B cell (primary cell): ENCODE measurements around the gene POLR3GL. TPM values are rescaled to one million over a fixed set of nuclear protein-coding genes. Genes with fewer than 3 reads are reported as not detected.

ENCODE experiments used
- ATAC-seq: fragments of 200-7000 bp; cut with Tn5 transposase; one replicate; pipeline ENCODE4 v1.10.0; 2021; ENCODE audit warnings: low read depth, mild to moderate bottlenecking, moderate number of reproducible peaks, moderate library complexity
- CTCF ChIA-PET: fragments of 350-600 bp; sonication (Branson Sonifier 250); formaldehyde crosslinking; loops from one replicate; lab custom pipeline; 2021; ENCODE audit warnings: antibody characterized with exemption, inconsistent platforms; lab: Charles Lee
- POLR2A ChIA-PET: fragments of 350-600 bp; sonication (Branson Sonifier 250); formaldehyde crosslinking; loops from one replicate; lab custom pipeline; 2021; ENCODE audit warnings: antibody characterized with exemption; lab: Charles Lee
- DNase-seq: peaks from one replicate; pipeline ENCODE4 v3.0.0; 2013
- H2AFZ ChIP-seq: 2 replicates; pipeline ENCODE4 v1.6.1; 2012; ENCODE audit warnings: mild to moderate bottlenecking, low read depth, low read length; ENCODE audit not compliant: insufficient read depth, poor library complexity, severe bottlenecking
- H3K27ac ChIP-seq, 2 donors: 1 replicate in 1 of 2; 2 replicates in 1 of 2; pipeline ENCODE4 v1.5.1; 2012 to 2013; ENCODE audit warnings: low read length in 2 of 2, mild to moderate bottlenecking in 2 of 2, moderate library complexity in 1 of 2
- H3K27me3 ChIP-seq, 4 experiments: fragments of 200-600 bp in 1 of 4; sonication (generic) in 1 of 4; replicated peaks in 1 of 4; 1 replicate in 2 of 4; 2 replicates in 2 of 4; pipeline versions ENCODE4 v1.6.1 to v1.7.0; 2013 to 2016; ENCODE audit warnings: low read length in 3 of 4, mild to moderate bottlenecking in 2 of 4, mixed read lengths in 1 of 4, moderate library complexity in 1 of 4; ENCODE audit not compliant: insufficient read depth in 4 of 4, control insufficient read depth in 3 of 4; ENCODE audit errors: control extremely low read depth in 1 of 4
- H3K36me3 ChIP-seq, 2 experiments: replicated peaks in 1 of 2; 1 replicate in 1 of 2; 2 replicates in 1 of 2; pipeline versions ENCODE4 v1.6.1 to v1.7.1; 2013; ENCODE audit warnings: low read length in 1 of 2; ENCODE audit not compliant: insufficient read depth in 2 of 2, control insufficient read depth in 1 of 2; ENCODE audit errors: control extremely low read depth in 1 of 2, extremely low read depth in 1 of 2
- H3K4me1 ChIP-seq, 2 donors: fragments of 200-600 bp in 1 of 2; sonication (generic) in 1 of 2; 1 replicate in 1 of 2; 2 replicates in 1 of 2; pipeline versions ENCODE4 v1.5.1 to v1.6.1; 2013 to 2017; ENCODE audit warnings: low read length in 2 of 2; ENCODE audit not compliant: control insufficient read depth in 2 of 2, insufficient read depth in 2 of 2
- H3K4me2 ChIP-seq: replicated peaks from 2 replicates; pipeline ENCODE3; 2012; ENCODE audit warnings: mild to moderate bottlenecking, low read depth, low read length; ENCODE audit not compliant: poor library complexity, severe bottlenecking
- H3K4me3 ChIP-seq, 5 experiments: fragments of 200-600 bp in 1 of 5; sonication (generic) in 1 of 5; 1 replicate in 3 of 5; 2 replicates in 2 of 5; pipeline versions ENCODE4 v1.5.1 to v1.7.0; 2011 to 2016; ENCODE audit warnings: low read length in 4 of 5, mild to moderate bottlenecking in 4 of 5, low read depth in 2 of 5, control low read depth in 1 of 5, moderate library complexity in 1 of 5; ENCODE audit not compliant: insufficient read depth in 1 of 5; ENCODE audit errors: control extremely low read depth in 1 of 5, extremely low read depth in 1 of 5
- H3K79me2 ChIP-seq: fragments of 200-600 bp; sonication (generic); one replicate; pipeline ENCODE4 v1.6.0; 2016; ENCODE audit warnings: low read length; ENCODE audit not compliant: control insufficient read depth, insufficient read depth
- H3K9ac ChIP-seq: fragments of 200-600 bp; sonication (generic); 2 replicates; pipeline ENCODE4 v1.6.1; 2017; ENCODE audit warnings: mild to moderate bottlenecking, low read length, moderate library complexity
- H3K9me3 ChIP-seq, 3 donors: one replicate each; pipeline versions ENCODE4 v1.6.1 to v1.7.1; 2013; ENCODE audit warnings: low read length in 2 of 3; ENCODE audit not compliant: control insufficient read depth in 2 of 3, insufficient read depth in 1 of 3; ENCODE audit errors: control extremely low read depth in 1 of 3
- H4K20me1 ChIP-seq: 2 replicates; pipeline ENCODE4 v1.6.0; 2012; ENCODE audit warnings: mild to moderate bottlenecking, low read length; ENCODE audit not compliant: insufficient read depth, control insufficient read depth, poor library complexity, severe bottlenecking
- H3K27ac Mint-ChIP-seq: one replicate; pipeline ENCODE4 v1.8.0; 2021; ENCODE audit warnings: mixed read lengths
- H3K27me3 Mint-ChIP-seq: one replicate; pipeline ENCODE4 v1.8.0; 2021; ENCODE audit warnings: mixed read lengths
- H3K4me1 Mint-ChIP-seq: one replicate; pipeline ENCODE4 v1.8.0; 2021; ENCODE audit warnings: mixed read lengths
- H3K4me3 Mint-ChIP-seq: one replicate; pipeline ENCODE4 v1.8.0; 2021; ENCODE audit warnings: mixed read lengths
- H3K9me3 Mint-ChIP-seq: one replicate; pipeline ENCODE4 v1.8.0; 2022; ENCODE audit warnings: mixed read lengths; ENCODE audit not compliant: insufficient read depth
- CTCF ChIP-seq: fragments of 200-600 bp; IDR thresholded peaks from one replicate; pipeline ENCODE4 v1.8.0; 2022; ENCODE audit warnings: antibody characterized with exemption, mild to moderate bottlenecking
- EZH2 ChIP-seq: IDR thresholded peaks from 2 replicates; pipeline ENCODE4 v1.6.1; 2012; ENCODE audit warnings: borderline replicate concordance, low read depth, mild to moderate bottlenecking, moderate library complexity, low read length; ENCODE audit not compliant: insufficient read depth, poor library complexity, severe bottlenecking
- WGBS: methylation state at CpG from one replicate; pipeline ENCODE4 v1.1.5; 2013; ENCODE audit warnings: missing lambda C conversion rate; ENCODE audit not compliant: insufficient coverage; 5-methylcytosine and 5-hydroxymethylcytosine counted together
- intact Hi-C: fragments of 100-400 bp; cut with micrococcal nuclease; formaldehyde crosslinking; loops from one replicate; pipeline ENCODE4 v1.10.0; 2022
- polyA plus RNA-seq: library from polyadenylated mRNA; depleted of rRNA; stranded (reverse); fragments of >200 nt; gene quantifications from 2 replicates; pipeline ENCODE4 v1.2.3, GENCODE V29; 2012
- total RNA-seq, 2 donors: library from RNA; stranded (reverse); fragments of 120-200 nt in 1 of 2; gene quantifications; 1 replicate in 1 of 2; 2 replicates in 1 of 2; pipeline versions ENCODE4 v1.2.3 to v1.2.4, GENCODE V29; 2013 to 2022

The POLR3GL gene
- total and polyA plus RNA-seq, 2 donors (not counting 1 experiment from before 2014, with no cell fraction given): 17.6 to 33.3 TPM

- CTCF ChIA-PET: interaction anchor here (0.6 to 13.6 kb wide), 18 partner anchors 9 to 167 kb away, joined by 3 to 361 read pairs (median 6); partner anchors contain the start of genes ANKRD34A, HJV, LIX1L and NUDT17
- H3K4me2 ChIP-seq: no peak overlapping the region
- intact Hi-C loops: loop anchor here (1.0 to 2.0 kb wide), 5 partner anchors 16 to 168 kb away; partner anchors contain the start of genes NUDT17 and TXNIP
Measured at GRCh38 chr1:146012703-146013558, 48.4 kb downstream of the POLR3GL start.

More at GRCh38 chr1:146012703-146013558, 48.4 kb downstream of the POLR3GL start:
- Mint-ChIP-seq H3K27ac (no peak overlapping the region), H3K9me3 (no peaks in the 10 kb centered on the region), H3K4me1 (peaks cover 2% of the 10 kb centered on the region), H3K4me3 (no peak overlapping the region), H3K27me3 (peaks cover 14% of the 10 kb centered on the region)
- Histone ChIP-seq H3K36me3 (no peaks in the 10 kb centered on the region), H3K4me3 (no peak overlapping the region), H3K79me2 (no peaks in the 10 kb centered on the region), H3K9ac (no peak overlapping the region), H3K27me3 (peaks cover 0 to 4% (median 0%) of the 10 kb centered on the region in 4 experiments), H2AFZ (no peak overlapping the region), H3K9me3 (no peaks in the 10 kb centered on the region), H4K20me1 (no peaks in the 10 kb centered on the region), H3K27ac (no peak overlapping the region), H3K4me1 (no peaks in the 10 kb centered on the region)
- ATAC-seq: peak; percentile 51
- POLR2A ChIA-PET: no interaction called here
- TF ChIP-seq CTCF: peak; percentile 95
- no peak for TF ChIP-seq EZH2
- peak; percentile 82 for DNase-seq
- WGBS: no CpG with 5 or more reads among the region's 4 CpGs
